A673 (cell line): ENCODE data around the gene CFP. TPM values are rescaled to one million over a fixed set of nuclear protein-coding genes. Genes with fewer than 3 reads are reported as not detected.
A peak's percentile ranks its signal among the peaks of the same experiment; 100 is the strongest.

Source experiments
- BruUV-seq: library from RNA; stranded (reverse); fragments of 400-500 nt; replicated peaks from 2 replicates; lab custom pipeline; 2021; lab: Mats Ljungman, UMichigan
- CTCF ChIA-PET: fragments of 300-600 bp; sonication (Branson Sonifier 250); formaldehyde crosslinking; loops from one replicate; lab custom pipeline; 2022; ENCODE audit warnings: antibody characterized with exemption; lab: Charles Lee
- POLR2A ChIA-PET: fragments of 300-600 bp; sonication (Branson Sonifier 250); formaldehyde crosslinking; loops from one replicate; lab custom pipeline; 2022; ENCODE audit warnings: antibody characterized with exemption; ENCODE audit not compliant: low non-redundant PET; lab: Charles Lee
- DNase-seq: peaks from one replicate; pipeline ENCODE4 v3.0.0-alpha.2; 2015; ENCODE audit warnings: low spot score
- H3K27ac ChIP-seq: fragments of 200-600 bp; sonication (generic); 2 replicates; pipeline ENCODE4 v1.5.1; 2016; ENCODE audit warnings: mixed run types, low read depth, mild to moderate bottlenecking, mixed read lengths, antibody characterized with exemption, low read length; ENCODE audit not compliant: poor library complexity, severe bottlenecking
- H3K27me3 ChIP-seq: fragments of 200-600 bp; sonication (generic); replicated peaks from 2 replicates; pipeline ENCODE4 v1.6.1; 2017; ENCODE audit warnings: mixed run types, low read depth, mild to moderate bottlenecking, mixed read lengths, antibody characterized with exemption, low read length; ENCODE audit not compliant: insufficient read depth, poor library complexity
- H3K36me3 ChIP-seq: fragments of 200-600 bp; sonication (generic); 2 replicates; pipeline ENCODE4 v1.6.1; 2016; ENCODE audit warnings: mixed run types, mild to moderate bottlenecking, mixed read lengths, antibody characterized with exemption, low read length; ENCODE audit not compliant: insufficient read depth, poor library complexity, severe bottlenecking
- H3K4me1 ChIP-seq: fragments of 200-600 bp; sonication (generic); 2 replicates; pipeline ENCODE4 v1.6.1; 2017; ENCODE audit warnings: mixed run types, mild to moderate bottlenecking, mixed read lengths, antibody characterized with exemption, low read length; ENCODE audit not compliant: insufficient read depth, poor library complexity, severe bottlenecking
- H3K4me3 ChIP-seq: fragments of 200-600 bp; sonication (generic); 2 replicates; pipeline ENCODE4 v1.5.1; 2016; ENCODE audit warnings: low read depth, mixed run types, mild to moderate bottlenecking, mixed read lengths, low read length; ENCODE audit not compliant: poor library complexity, severe bottlenecking
- H3K9me3 ChIP-seq: fragments of 200-600 bp; sonication (generic); 2 replicates; pipeline ENCODE4 v1.6.1; 2016; ENCODE audit warnings: mixed run types, low read depth, mild to moderate bottlenecking, mixed read lengths, antibody characterized with exemption, low read length; ENCODE audit not compliant: poor library complexity, severe bottlenecking
- CTCF ChIP-seq: fragments of 300-800, 200-600 bp; sonication (generic); conservative IDR thresholded peaks from 2 replicates; pipeline ENCODE4 v1.5.1; 2017; ENCODE audit warnings: low read depth, mild to moderate bottlenecking, antibody characterized with exemption, low read length, moderate library complexity, mixed read lengths
- EZH2 ChIP-seq: fragments of 200-600 bp; sonication (generic); IDR thresholded peaks from 2 replicates; pipeline ENCODE4 v1.6.1; 2017; ENCODE audit warnings: borderline replicate concordance, low read depth, mild to moderate bottlenecking, mixed read lengths, antibody characterized with exemption, low read length; ENCODE audit not compliant: poor library complexity, severe bottlenecking
- intact Hi-C: fragments of 100-400 bp; cut with micrococcal nuclease; formaldehyde crosslinking; loops from one replicate; pipeline ENCODE4 v1.10.0; 2022; ENCODE audit not compliant: unreplicated experiment
- total RNA-seq: library from RNA; stranded (reverse); gene quantifications from 2 replicates; pipeline ENCODE4 v1.2.3, GENCODE V29; 2021

The CFP gene
- total RNA-seq, 1 experiment from 2014 or later: 2.3 TPM

- ChIA-PET POLR2A (interaction anchor here (0.6 kb wide), 2 partner anchors 27 to 450 kb away, joined by 3 to 4 read pairs; no protein-coding TSS in a partner anchor), CTCF (interaction anchor here (0.6 to 1.0 kb wide), 2 partner anchors 62 to 68 kb away, joined by 3 to 4 read pairs; partner anchors contain the start of gene ELK1)
- Histone ChIP-seq H3K4me3 (peak within 1 kb of the TSS; percentile 57), H3K36me3 (peaks cover 9% of the 10 kb centered on the region), H3K27ac (peak within 1 kb of the TSS; percentile 69), H3K27me3 (no peaks in the 10 kb centered on the region), H3K9me3 (no peaks in the 10 kb centered on the region), H3K4me1 (peaks cover 12% of the 10 kb centered on the region)
- TF ChIP-seq CTCF (no peak), EZH2 (no peak)
- DNase-seq: peak; percentile 95
- no TSS peak for BruUV-seq
- intact Hi-C loops: no loop called here
Measured at GRCh38 chrX:47581731-47582647, 47.7 kb downstream of the CFP start, which contains the start of gene TIMP1. Gene TIMP1, plus strand, starts transcription at chrX:47582436. Its CDS starts 980 bp downstream, at chrX:47583416.

GRCh38 chrX:47579537-47579936 is 50.2 kb downstream of the CFP start:
- BruUV-seq: no TSS peak
- intact Hi-C loops: no loop called here
- Histone ChIP-seq H3K9me3 (no peaks in the 10 kb centered on the region), H3K4me3 (no peak overlapping the region), H3K36me3 (no peaks in the 10 kb centered on the region), H3K4me1 (peaks cover 3% of the 10 kb centered on the region), H3K27me3 (no peaks in the 10 kb centered on the region), H3K27ac (no peak overlapping the region)
- TF ChIP-seq EZH2 (no peak), CTCF (no peak)
- no peak for DNase-seq
- POLR2A ChIA-PET: interaction anchor here (0.8 kb wide), 1 partner anchor 53 kb away, joined by 10 read pairs; no protein-coding TSS in a partner anchor
- CTCF ChIA-PET: no interaction called here

- H3K4me3 ChIP-seq: no peak overlapping the region
- intact Hi-C loops: no loop called here
- no peaks in the 10 kb centered on the region for H3K4me1 ChIP-seq
- no peaks in the 10 kb centered on the region for H3K27me3 ChIP-seq
- ChIA-PET POLR2A (no interaction called here), CTCF (no interaction called here)
- no peaks in the 10 kb centered on the region for H3K9me3 ChIP-seq
- no peak for DNase-seq
- H3K27ac ChIP-seq: no peak overlapping the region
- no TSS peak for BruUV-seq
- TF ChIP-seq EZH2 (no peak), CTCF (no peak)
- H3K36me3 ChIP-seq: no peaks in the 10 kb centered on the region
Measured at GRCh38 chrX:47578692-47579091, 51.0 kb downstream of the CFP start.
